GM12878 (cell line): ENCODE results near the gene DYNLT2B. TPM values are rescaled to one million over a fixed set of nuclear protein-coding genes. Genes with fewer than 3 reads are reported as not detected.

Source experiments
- CREM ChIP-seq: IDR thresholded peaks from 2 replicates; pipeline ENCODE4 v1.6.1; 2014; ENCODE audit warnings: antibody characterized with exemption, low read depth
- CTCF ChIP-seq, 3 experiments: IDR thresholded peaks in 2 of 3; conservative IDR thresholded peaks in 1 of 3; 2 replicates each; pipeline ENCODE4 v1.5.1; 2011; ENCODE audit warnings: low read depth in 3 of 3, low read length in 3 of 3, mild to moderate bottlenecking in 3 of 3, control low read depth in 2 of 3, moderate library complexity in 2 of 3, inconsistent platforms in 1 of 3, mixed read lengths in 1 of 3; ENCODE audit not compliant: control insufficient read depth in 2 of 3, insufficient read depth in 1 of 3; ENCODE audit errors: extremely low read depth in 1 of 3
- DPF2 ChIP-seq: fragments of 450-650 bp; IDR thresholded peaks from 2 replicates; pipeline ENCODE4 v1.6.1; 2017; ENCODE audit warnings: mild to moderate bottlenecking
- ESRRA ChIP-seq: IDR thresholded peaks from 2 replicates; pipeline ENCODE4 v1.6.1; 2012; ENCODE audit warnings: mild to moderate bottlenecking, low read length, improper control_type of control experiment
- ETV6 ChIP-seq, 2 experiments: fragments of 450-650 bp in 1 of 2; IDR thresholded peaks in 1 of 2; conservative IDR thresholded peaks in 1 of 2; 2 replicates each; pipeline ENCODE4 v1.6.1; 2014; ENCODE audit warnings: antibody characterized with exemption in 1 of 2, borderline replicate concordance in 1 of 2, low read depth in 1 of 2, mild to moderate bottlenecking in 1 of 2, moderate library complexity in 1 of 2
- GABPA ChIP-seq: IDR thresholded peaks from 2 replicates; pipeline ENCODE4 v1.6.1; 2014; ENCODE audit warnings: antibody characterized with exemption, low read depth, mild to moderate bottlenecking, inconsistent platforms
- HCFC1 ChIP-seq: fragments of 150-350 bp; IDR thresholded peaks from 2 replicates; pipeline ENCODE4 v1.6.1; 2014; ENCODE audit warnings: low read length
- IKZF2 ChIP-seq, 2 experiments: fragments of 450-650 bp; IDR thresholded peaks; 2 replicates each; pipeline ENCODE4 v1.6.1; 2017; ENCODE audit warnings: mild to moderate bottlenecking in 2 of 2, moderate library complexity in 2 of 2
- KAT2A ChIP-seq: conservative IDR thresholded peaks from 2 replicates; pipeline ENCODE4 v1.6.1; 2011; ENCODE audit warnings: low read depth, low read length; ENCODE audit not compliant: control insufficient read depth
- MEF2A ChIP-seq: IDR thresholded peaks from 2 replicates; pipeline ENCODE4 v1.6.1; 2011; ENCODE audit warnings: low read depth, mild to moderate bottlenecking, low read length, moderate library complexity; ENCODE audit not compliant: insufficient read depth
- NFYA ChIP-seq: IDR thresholded peaks from 2 replicates; pipeline ENCODE4 v1.6.1; 2011; ENCODE audit warnings: low read depth, mild to moderate bottlenecking, low read length, improper control_type of control experiment, borderline replicate concordance
- NR2C2 ChIP-seq: IDR thresholded peaks from 2 replicates; pipeline ENCODE4 v1.6.1; 2011; ENCODE audit warnings: borderline replicate concordance, low read depth; ENCODE audit not compliant: control insufficient read depth, insufficient read length
- PRDM15 ChIP-seq: fragments of 450-650 bp; formaldehyde crosslinking; IDR thresholded peaks from 2 replicates; pipeline ENCODE4 v1.4.0; 2020; ENCODE audit warnings: mild to moderate bottlenecking, moderate library complexity
- RAD21 ChIP-seq: IDR thresholded peaks from 2 replicates; pipeline ENCODE4 v1.6.1; 2011; ENCODE audit warnings: mild to moderate bottlenecking, low read depth, low read length, moderate library complexity; ENCODE audit not compliant: insufficient read depth
- RAD51 ChIP-seq: fragments of 450-650 bp; IDR thresholded peaks from 2 replicates; pipeline ENCODE4 v1.6.1; 2016; ENCODE audit warnings: moderate library complexity, mild to moderate bottlenecking, inconsistent platforms
- REST ChIP-seq: IDR thresholded peaks from 2 replicates; pipeline ENCODE4 v1.6.1; 2012; ENCODE audit warnings: mild to moderate bottlenecking, low read depth, low read length
- RUNX3 ChIP-seq: IDR thresholded peaks from 2 replicates; pipeline ENCODE4 v1.6.1; 2012; ENCODE audit warnings: low read length, inconsistent platforms
- STAT1 ChIP-seq: fragments of 450-650 bp; conservative IDR thresholded peaks from 2 replicates; pipeline ENCODE4 v1.6.1; 2014; ENCODE audit warnings: antibody characterized with exemption, mild to moderate bottlenecking
- SUZ12 ChIP-seq: fragments of 200-600 bp; sonication (generic); IDR thresholded peaks from one replicate; pipeline ENCODE4 v1.6.1; 2018; ENCODE audit warnings: antibody characterized with exemption, mild to moderate bottlenecking; ENCODE audit not compliant: unreplicated experiment
- TBL1XR1 ChIP-seq: IDR thresholded peaks from 2 replicates; pipeline ENCODE4 v1.6.1; 2012; ENCODE audit warnings: low read depth, low read length, improper control_type of control experiment
- ZNF207 ChIP-seq: fragments of 450-650 bp; IDR thresholded peaks from 2 replicates; pipeline ENCODE4 v1.6.1; 2014; ENCODE audit warnings: antibody characterized with exemption, mild to moderate bottlenecking, borderline replicate concordance
- ZNF274 ChIP-seq: IDR thresholded peaks from one replicate; pipeline ENCODE4 v1.8.0; 2011; ENCODE audit not compliant: insufficient read length, insufficient read depth
- polyA plus RNA-seq, 11 experiments: library from polyadenylated mRNA; depleted of rRNA in 4 of 11; unstranded in 6 of 11; stranded (reverse) in 5 of 11; fragments of >200 nt; fragmentation: Nextera tagmentation in 4 of 11; fragmentation: Illumina TruSeq in 1 of 11; extraction: Ambion mirVana in 4 of 11; extraction: Trizol in 1 of 11; gene quantifications; 1 replicate in 1 of 11; 2 replicates in 10 of 11; pipeline versions ENCODE4 v1.2.1 to v1.2.3, GENCODE V29; 2011 to 2016; ENCODE audit warnings: inconsistent platforms in 2 of 11, missing spikeins in 2 of 11, low read depth in 1 of 11
- total RNA-seq, 4 experiments: library from RNA; depleted of rRNA in 3 of 4; stranded (reverse); fragments of >200 nt in 3 of 4; fragmentation: Illumina TruSeq in 1 of 4; extraction: Trizol in 1 of 4; gene quantifications; 2 replicates each; pipeline versions ENCODE4 v1.2.1 to v1.2.3, GENCODE V29; 2013 to 2021

Gene DYNLT2B
- total and polyA plus RNA-seq, 10 of the 15 experiments (the other 5 are each of a cell fraction or from before 2014, with no cell fraction given), result 8.6 to 89.7 (median 21.9) TPM

GRCh38 chr3:196287440-196288140, 30.4 kb downstream of the DYNLT2B start, which contains the start of gene PCYT1A (continued):
- TF ChIP-seq SUZ12, result no peak
- TF ChIP-seq HCFC1, result peak; percentile 64
- TF ChIP-seq ZNF274, result no peak
- no peak for TF ChIP-seq CTCF (IDR thresholded peaks at IDR 0.05 in 2 of 3, conservative IDR thresholded peaks at IDR 0.05 in 1 of 3; ENCODE audit: control insufficient read depth in 2 of 3, extremely low read depth in 1 of 3, insufficient read depth in 1 of 3, low read depth in 3 of 3, low read length in 3 of 3)
- TF ChIP-seq PRDM15 (CRISPR knock-in tag), result no peak
- peak; percentile 60 to 79 for TF ChIP-seq IKZF2 (IDR thresholded peaks at IDR 0.05)
- no peak for TF ChIP-seq NFYA
- peak; percentile 84 for TF ChIP-seq CREM
- TF ChIP-seq ESRRA, result no peak
- TF ChIP-seq NR2C2, result no peak
- TF ChIP-seq GABPA, result peak; percentile 97
- no peak for TF ChIP-seq TBL1XR1
- no peak; the same call in 1 of the 2 replicates for TF ChIP-seq RAD51
- TF ChIP-seq MEF2A, result 0 out of 2 replicates have a peak, but pooled peaks have one; percentile 19
- TF ChIP-seq RUNX3, result peak; percentile 92
- peak; percentile 17; the same call in 1 of the 2 replicates for TF ChIP-seq ZNF207
- peak; percentile 89 for TF ChIP-seq DPF2
- TF ChIP-seq RAD21, result no peak
- no peak for TF ChIP-seq REST
- 0 out of 2 replicates have a peak, but pooled peaks have one; percentile 33 for TF ChIP-seq STAT1
- no peak for TF ChIP-seq ETV6 (conservative IDR thresholded peaks at IDR 0.05 in 1 of 2, IDR thresholded peaks at IDR 0.05 in 1 of 2; ENCODE audit: borderline replicate concordance in 1 of 2, low read depth in 1 of 2)
- no peak for TF ChIP-seq KAT2A
